NCI-H128 (cell line): Measurements from ENCODE around the gene UNC5B.

Experiments
- DNase-seq: peaks from one replicate; lab custom pipeline; 2025; ENCODE audit not compliant: unreplicated experiment; lab: John Stamatoyannopoulos, UW

UNC5B gene

GRCh38 chr10:71279590-71280170 lies 67.3 kb downstream of the UNC5B start:
- DNase-seq = no peak

DNA sequence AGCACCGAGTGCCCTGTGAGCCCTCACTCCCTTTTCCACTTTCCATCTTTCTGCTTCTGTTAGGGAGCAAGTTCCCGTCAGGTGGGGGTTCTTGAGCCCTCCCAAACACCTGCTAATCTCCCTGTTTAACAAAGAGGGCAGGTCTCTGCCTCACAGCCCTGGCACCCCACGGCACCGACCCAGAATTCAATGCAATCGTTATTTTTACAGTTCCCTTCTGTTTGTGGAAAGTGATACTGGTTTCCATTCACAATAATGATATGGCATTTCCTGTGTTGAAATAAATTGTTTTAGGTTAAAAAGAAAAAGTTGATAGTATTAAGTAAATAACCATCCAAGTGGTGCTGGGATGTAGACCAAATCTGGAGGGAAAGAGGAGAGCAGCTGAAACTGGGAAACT lies 67.8 kb downstream of the UNC5B start:
- no peak for DNase-seq

GRCh38 chr10:71280825-71281224 lies 68.5 kb downstream of the UNC5B start:
- no peak for DNase-seq

DNA sequence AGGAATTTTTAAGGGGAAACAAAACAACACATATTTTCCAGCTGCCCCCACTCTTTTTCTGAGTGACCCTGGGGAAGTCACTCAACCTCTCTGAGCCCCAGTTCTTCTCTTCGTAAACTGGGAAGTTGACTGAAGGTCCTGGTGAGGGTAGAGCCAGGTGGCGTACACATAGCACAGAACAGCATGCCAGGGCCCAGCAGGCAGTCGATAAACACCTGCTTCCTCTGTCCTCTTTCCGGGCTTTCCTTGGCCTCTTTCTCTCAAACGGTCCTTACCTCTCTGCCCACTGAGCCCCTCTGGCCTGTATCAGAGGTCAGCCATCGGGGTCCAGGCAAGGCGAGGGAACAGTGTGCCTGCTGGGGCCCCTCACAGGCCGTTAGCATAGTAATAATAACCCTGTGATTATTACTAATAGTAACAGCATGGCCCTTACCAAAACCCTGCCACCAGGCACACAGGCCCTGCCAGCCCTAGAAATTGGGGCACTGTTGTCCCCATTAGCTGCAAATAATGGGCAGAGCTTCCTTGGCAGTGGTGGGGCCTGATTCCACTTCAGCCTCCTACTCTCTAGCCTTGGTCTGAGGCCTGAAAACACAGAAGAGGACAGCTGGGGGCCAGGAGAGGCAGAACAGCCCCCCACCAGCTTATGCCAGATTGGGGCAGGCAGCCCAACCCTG lies 69.4 kb downstream of the UNC5B start:
- no peak for DNase-seq

- no peak for DNase-seq
Observed at GRCh38 chr10:71282323-71282680, 69.9 kb downstream of the UNC5B start.

DNA sequence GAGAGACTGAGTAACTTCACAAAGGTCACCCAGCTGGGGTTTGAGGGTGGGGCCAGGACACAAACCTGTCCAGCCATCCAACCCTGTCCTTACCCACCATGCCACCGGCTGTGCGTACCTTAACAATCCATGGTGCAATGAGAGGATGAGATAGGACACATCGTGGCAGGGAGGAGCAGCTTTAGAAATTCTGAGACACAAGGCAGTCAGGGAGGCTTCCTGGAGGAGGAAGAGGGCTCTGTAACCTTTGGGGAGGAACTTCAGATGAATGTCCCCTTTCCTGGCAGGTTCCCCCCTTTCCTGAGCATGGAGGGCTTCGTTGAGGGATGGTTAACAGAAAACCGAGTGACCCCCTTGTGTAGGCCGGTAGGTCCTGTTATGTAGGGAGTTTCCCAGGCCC lies 71.0 kb downstream of the UNC5B start:
- no peak for DNase-seq

GRCh38 chr10:71283876-71284275 lies 71.5 kb downstream of the UNC5B start:
- no peak for DNase-seq

DNA sequence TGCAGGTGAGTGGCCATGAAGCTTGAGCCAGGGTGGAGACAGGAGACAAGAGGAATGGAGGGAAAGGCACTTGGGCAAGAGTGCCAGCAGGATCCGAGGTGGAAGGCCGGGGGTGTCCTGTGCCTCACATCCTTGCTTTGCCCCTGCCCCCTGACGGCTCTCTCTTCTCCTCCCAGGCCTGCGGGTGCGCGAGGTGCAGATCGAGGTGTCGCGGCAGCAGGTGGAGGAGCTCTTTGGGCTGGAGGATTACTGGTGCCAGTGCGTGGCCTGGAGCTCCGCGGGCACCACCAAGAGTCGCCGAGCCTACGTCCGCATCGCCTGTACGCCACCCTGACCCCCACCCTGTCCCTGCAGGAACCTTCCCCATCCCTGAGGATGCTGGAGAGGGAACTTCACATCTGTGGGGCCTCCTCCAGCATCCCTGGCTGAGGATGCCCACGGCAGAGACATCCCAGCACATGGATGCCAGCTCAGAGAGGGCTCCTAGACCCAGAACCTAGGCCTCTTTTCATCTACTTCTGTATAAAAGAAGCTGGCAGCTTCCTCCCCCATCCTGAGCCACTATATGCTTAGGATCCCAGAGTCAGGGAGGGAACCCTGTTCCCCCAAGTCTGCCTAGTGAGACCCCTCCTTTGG lies 72.3 kb downstream of the UNC5B start:
- DNase-seq = no peak

DNA sequence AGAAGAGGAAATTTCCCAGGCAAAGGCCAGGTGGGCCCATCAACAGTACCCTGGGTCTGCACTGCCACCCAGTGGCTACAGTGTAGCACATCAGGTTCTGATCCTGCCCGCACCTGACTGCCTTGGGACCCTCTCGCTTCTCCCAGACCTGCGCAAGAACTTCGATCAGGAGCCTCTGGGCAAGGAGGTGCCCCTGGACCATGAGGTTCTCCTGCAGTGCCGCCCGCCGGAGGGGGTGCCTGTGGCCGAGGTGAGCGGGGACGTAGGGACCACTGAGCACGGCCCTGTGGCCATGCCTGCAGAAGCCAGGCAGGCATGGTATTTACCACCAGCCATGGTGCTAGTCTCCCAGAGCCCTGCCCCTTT lies 72.8 kb downstream of the UNC5B start:
- DNase-seq = peak; percentile 6

- no peak for DNase-seq
Observed at GRCh38 chr10:71285986-71286385, 73.6 kb downstream of the UNC5B start.

- no peak for DNase-seq
Observed at GRCh38 chr10:71286521-71287294, 74.3 kb downstream of the UNC5B start.

DNA sequence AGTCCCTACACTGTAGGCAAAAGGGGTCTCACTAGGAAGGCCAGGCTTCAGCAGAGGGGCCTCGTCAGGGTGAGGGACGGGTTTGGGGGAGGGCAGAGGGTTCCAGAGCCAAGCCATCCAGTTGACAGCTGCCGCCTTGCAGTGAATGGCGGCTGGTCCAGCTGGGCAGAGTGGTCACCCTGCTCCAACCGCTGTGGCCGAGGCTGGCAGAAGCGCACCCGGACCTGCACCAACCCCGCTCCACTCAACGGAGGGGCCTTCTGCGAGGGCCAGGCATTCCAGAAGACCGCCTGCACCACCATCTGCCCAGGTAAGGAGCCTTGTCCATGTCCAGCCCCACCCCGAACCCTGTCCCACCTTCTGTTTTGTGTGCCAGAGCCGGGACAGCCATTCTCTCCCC lies 75.1 kb downstream of the UNC5B start:
- no peak for DNase-seq

DNA sequence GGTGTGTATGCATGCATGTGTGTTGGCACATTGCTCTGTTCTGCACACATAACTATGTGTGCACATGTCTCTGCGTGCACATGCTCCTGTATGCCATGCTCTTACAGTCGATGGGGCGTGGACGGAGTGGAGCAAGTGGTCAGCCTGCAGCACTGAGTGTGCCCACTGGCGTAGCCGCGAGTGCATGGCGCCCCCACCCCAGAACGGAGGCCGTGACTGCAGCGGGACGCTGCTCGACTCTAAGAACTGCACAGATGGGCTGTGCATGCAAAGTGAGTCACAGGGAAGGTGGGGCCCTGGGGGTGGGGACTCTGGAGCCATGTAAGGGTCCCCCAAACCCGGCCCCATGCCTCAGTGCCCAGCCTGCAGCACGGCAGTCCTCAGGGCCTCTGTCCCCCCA lies 76.1 kb downstream of the UNC5B start:
- DNase-seq = no peak

DNA sequence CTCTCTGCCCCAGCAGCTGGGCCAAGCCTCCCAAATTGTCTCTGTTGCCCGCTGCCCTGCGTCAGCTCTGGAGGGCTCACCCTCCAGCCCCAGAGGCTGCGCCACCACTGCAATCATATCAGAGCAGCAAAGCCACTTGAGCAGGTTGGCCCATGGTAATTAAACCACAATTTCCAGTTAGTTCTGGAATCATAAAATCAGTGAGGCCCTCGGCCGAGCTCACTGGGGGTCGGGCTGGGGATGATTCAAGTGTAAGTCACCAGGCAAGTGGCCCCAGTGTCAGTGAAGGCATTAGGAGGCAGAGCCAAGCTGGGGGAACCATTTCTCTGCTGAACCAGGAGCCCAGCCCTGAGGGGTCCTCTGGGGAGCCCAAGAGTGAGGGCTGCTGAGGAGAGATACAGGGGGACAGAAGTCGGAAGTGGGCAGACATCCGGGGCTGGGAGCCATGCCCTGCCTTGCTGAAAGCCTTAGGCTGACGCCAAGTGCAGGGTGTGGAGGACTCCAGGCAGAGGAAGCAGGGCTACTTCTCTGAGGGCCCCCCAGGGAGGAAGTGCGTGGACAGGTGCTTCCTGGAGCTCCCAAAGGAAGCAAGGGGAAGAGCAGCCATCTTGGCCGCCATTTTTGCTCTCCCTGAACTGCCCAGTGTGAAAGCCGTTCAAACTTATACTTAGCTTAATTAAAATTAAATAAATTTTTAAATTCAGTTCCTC lies 77.2 kb downstream of the UNC5B start:
- DNase-seq = no peak

GRCh38 chr10:71290331-71290730 lies 78.0 kb downstream of the UNC5B start:
- DNase-seq = no peak

DNA sequence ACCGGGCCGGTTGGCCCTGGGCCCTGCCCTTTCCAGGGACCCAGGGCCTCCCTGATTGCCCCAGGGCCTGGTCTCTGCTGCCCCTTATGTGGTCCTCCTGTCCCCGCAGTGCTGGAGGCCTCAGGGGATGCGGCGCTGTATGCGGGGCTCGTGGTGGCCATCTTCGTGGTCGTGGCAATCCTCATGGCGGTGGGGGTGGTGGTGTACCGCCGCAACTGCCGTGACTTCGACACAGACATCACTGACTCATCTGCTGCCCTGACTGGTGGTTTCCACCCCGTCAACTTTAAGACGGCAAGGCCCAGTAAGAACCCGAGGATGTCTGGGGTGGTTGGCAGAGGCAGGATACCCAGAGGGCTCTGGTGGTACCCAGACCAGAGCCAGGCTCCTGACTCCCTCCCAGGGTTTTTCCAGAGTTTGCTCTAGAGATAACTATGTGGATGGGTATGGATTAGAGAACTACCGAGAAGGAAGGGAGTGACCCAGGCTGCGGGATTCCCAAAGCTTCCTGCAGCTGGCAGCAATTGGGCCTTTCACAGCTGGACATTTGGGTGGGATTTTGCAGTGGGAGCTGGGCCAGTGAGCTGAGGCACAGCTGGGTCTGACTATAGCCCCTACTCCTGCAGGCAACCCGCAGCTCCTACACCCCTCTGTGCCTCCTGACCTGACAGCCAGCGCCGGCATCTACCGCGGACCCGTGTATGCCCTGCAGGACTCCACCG lies 78.6 kb downstream of the UNC5B start:
- no peak for DNase-seq

DNA sequence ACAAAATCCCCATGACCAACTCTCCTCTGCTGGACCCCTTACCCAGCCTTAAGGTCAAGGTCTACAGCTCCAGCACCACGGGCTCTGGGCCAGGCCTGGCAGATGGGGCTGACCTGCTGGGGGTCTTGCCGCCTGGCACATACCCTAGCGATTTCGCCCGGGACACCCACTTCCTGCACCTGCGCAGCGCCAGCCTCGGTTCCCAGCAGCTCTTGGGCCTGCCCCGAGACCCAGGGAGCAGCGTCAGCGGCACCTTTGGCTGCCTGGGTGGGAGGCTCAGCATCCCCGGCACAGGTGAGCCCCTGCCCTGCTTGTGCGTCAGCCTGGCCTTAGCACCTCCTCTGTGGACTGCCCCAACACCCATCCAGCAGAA lies 79.1 kb downstream of the UNC5B start:
- DNase-seq = no peak

GRCh38 chr10:71292624-71293445 lies 80.5 kb downstream of the UNC5B start:
- no peak for DNase-seq

DNA sequence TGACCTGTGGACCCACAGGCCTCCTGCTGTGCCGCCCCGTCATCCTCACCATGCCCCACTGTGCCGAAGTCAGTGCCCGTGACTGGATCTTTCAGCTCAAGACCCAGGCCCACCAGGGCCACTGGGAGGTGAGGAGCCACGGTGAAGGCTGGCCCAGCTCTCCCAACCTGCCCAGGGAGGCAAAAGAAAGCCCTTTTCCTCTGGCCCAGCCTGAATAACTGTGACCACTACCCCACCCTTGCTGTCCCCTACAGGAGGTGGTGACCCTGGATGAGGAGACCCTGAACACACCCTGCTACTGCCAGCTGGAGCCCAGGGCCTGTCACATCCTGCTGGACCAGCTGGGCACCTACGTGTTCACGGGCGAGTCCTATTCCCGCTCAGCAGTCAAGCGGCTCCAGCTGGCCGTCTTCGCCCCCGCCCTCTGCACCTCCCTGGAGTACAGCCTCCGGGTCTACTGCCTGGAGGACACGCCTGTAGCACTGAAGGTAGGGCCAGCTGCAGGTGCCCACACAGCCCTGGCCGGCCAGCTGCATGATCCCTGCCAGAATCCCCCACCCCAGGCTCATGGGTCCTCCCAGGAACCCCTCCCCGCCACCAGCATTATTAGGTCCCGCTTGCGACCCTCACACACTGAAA lies 81.2 kb downstream of the UNC5B start:
- no peak for DNase-seq
